Activated CD4-positive, alpha-beta T cell treated with anti-CD3 and anti-CD28 coated beads for 4 hours (primary cell): ENCODE results near the gene EXOC4.

Source experiments
- DNase-seq, 2 donors: peaks; one replicate each; pipeline ENCODE4 v3.0.0-alpha.2; 2020

Gene EXOC4

DNA sequence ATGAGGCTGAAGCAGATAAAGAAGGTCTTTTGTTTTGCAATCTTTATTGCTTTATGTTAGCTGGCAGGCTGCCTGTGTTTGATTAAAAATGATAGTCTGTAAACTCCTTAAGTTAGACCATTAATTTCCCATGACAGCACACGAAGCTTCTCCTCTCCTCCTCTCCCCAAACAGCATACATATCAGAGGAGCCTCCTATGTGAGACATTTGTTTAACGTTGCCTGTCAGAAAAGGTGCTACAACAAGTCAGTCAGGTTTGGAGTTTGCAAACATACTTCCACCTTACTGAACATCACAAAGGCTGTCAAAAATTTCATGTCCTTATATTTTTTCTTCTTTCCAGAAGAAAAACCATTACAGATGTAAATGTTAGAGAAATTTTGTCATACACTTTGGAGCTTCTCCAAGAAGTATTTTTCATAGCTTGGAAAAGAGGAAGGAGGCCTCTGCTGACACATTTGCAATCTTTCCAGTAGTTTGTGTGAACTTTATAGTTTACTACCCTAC, 393.1 kb downstream of the EXOC4 start:
- DNase-seq = no peak

GRCh38 chr7:133646472-133647315, 393.8 kb downstream of the EXOC4 start:
- no peak for DNase-seq

- DNase-seq = no peak
Observed at GRCh38 chr7:133649593-133649992, 396.7 kb downstream of the EXOC4 start.

DNA sequence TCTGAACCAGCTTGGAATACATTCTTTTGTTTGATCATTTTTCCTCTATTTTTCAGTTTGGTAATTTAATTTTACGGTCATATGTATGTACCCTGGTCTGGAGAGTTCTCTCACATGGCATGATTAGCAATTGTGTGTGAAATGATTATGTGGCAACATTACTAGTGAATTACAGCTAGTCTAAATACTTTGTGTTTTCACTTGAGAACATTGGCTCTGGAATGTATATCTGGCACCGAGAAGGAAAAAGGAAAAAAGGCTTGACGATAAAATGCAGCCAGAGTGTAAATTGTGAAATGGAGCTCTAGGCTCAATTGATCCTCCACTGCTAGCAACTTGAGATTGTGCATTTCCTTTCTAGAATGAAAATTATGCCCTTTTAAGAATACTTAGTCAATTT, 397.2 kb downstream of the EXOC4 start:
- no peak for DNase-seq

DNA sequence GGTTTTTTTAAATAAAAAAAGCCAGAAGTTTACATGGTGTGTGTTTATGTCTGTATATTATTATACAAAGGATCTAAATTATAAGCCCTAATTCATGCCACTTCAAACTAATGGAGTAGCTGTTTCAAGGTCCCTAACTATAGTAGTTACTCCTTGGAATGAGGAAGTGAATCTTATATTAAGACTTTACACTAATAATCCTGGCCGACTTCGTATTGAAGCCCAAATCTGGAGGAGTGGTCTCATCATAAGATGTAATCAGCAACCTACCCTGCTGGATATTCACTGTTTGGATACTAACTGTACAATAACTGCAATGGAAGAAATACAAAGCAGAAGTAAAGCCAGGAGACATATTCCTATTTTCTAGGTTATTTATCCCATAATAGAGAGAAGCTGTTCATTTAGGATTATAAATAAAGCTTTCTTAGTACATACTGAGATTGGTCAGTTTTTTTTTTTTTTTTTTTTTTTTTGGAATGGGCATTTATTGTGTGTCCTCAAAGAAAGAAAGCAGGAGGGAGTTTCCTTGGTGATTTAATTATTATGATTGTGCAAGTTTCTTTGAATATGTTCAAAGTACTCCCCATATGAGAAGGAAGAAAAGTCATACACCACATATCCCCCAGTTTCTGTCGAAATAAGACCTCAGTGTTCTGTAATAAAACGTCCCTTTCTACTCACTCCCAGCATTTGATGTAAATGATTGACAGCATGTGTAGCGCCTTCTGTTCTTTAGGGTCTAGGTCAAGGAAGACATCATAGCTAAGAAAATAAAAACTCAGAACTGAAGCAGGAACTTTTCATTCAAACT, 397.8 kb downstream of the EXOC4 start:
- no peak for DNase-seq

- no peak for DNase-seq
Observed at GRCh38 chr7:133652547-133652946, 399.7 kb downstream of the EXOC4 start.

- no peak for DNase-seq
Observed at GRCh38 chr7:133654547-133654946, 401.7 kb downstream of the EXOC4 start.

DNA sequence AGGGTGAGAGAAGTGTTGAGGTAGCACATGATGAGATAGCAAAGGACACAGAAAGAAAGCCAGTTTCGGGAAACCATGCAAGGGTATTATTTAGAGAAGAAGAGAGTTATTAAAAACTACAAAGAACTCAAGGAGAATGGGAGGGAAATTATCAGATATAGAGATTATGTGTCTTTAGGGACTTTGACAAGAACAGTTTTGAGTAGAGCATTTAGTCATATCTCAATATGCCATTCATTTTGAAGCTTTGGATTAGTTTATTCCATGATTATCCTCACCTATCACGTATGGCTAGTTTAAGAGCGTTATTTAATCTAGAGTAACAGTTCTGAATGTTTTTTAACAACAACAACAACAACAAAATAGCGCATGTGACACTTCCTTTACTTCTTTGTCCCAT, 409.4 kb downstream of the EXOC4 start:
- no peak for DNase-seq

DNA sequence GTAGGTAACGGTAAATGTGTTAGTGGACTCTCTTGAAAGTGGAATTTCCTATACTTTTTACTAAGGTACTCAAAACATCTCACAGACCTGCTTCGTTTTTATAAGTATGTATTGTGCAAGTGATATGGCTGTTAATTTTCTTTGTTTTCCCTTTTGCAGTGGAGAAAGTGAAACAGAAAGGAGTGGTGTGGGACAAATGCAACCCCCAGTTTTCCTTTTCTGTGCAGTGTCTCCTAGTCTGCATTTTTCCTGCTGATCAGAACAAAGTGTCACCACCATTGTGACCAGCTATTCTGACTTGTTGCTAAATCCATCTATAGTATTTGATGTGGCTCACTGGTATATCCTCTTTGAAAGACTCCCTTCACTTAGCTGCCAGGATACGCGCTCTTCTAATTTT, 410.0 kb downstream of the EXOC4 start:
- DNase-seq = no peak

DNA sequence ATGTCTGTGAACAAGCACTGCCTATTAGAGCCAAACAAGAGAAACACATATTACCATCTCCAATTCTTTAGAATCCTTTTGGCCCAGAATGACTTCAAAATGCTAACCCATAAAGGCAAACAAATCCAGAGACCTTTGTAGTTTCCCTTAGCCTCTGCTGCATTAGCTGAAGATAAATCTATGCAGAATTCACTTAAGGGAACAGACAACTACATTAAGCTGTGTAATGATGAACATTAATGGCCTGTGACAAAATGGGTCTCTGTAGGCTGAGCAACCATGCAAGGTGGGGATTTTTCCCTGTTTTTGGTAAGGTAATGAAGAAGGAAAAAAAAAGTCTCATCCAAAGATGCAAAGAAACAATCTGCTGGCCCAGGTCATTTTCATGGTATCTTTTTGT, 411.6 kb downstream of the EXOC4 start:
- no peak for DNase-seq

- DNase-seq = no peak
Observed at GRCh38 chr7:133668296-133669060, 415.6 kb downstream of the EXOC4 start.

GRCh38 chr7:133669061-133669455, 416.2 kb downstream of the EXOC4 start:
- no peak for DNase-seq

GRCh38 chr7:133670250-133670649, 417.4 kb downstream of the EXOC4 start:
- DNase-seq = no peak

DNA sequence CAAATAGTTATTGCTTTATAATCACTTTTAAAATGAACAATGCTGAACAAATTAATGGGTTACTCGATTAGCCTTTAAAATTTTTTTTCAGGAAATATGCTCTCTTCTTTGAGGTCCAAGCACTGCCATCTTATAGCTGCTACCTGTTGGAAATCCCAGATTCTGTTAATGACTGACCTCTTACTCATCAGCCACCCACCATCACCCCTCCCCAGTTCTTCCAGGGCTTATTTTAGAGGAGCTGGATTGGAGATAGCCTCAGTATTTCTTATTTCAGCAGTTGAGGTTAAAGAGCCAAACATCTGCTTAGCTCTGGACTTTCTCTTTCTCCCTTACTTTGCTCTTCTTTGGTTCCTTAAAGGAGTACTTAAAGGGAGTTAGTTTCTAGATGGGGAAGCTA, 420.0 kb downstream of the EXOC4 start:
- DNase-seq = no peak

GRCh38 chr7:133674079-133674763, 421.3 kb downstream of the EXOC4 start:
- no peak for DNase-seq

DNA sequence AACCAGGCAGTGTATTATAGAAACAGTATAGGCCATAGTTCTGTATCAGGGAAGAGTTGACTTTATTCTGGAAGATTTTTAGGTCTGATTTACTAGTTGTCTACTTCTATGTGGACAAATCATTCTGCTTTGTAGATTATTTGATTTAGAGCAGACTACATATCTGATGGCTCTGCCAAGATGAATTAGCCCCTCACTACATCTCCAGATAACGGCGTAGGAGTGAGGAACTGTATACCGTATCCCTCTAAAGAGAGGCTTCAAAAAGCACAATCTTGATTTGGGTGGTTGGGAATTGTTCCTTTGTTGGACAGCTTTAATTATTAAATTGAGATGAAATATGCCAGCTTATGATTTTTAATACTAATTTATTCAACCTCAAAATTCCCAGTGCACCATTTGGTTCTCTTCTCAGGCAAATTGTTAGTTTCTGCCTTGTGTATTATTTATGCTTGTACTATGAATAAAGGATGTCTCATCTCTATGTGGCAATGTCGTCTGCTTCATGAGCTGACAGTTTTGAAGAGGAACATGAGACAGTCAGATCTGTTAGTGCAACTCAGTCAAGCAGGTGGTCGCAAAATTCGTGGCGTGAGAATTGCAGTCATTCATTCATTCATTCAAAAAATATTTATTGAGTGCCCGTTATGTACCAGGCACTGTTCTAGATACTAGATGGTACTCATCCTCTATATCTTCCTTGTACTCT, 422.8 kb downstream of the EXOC4 start:
- no peak for DNase-seq

DNA sequence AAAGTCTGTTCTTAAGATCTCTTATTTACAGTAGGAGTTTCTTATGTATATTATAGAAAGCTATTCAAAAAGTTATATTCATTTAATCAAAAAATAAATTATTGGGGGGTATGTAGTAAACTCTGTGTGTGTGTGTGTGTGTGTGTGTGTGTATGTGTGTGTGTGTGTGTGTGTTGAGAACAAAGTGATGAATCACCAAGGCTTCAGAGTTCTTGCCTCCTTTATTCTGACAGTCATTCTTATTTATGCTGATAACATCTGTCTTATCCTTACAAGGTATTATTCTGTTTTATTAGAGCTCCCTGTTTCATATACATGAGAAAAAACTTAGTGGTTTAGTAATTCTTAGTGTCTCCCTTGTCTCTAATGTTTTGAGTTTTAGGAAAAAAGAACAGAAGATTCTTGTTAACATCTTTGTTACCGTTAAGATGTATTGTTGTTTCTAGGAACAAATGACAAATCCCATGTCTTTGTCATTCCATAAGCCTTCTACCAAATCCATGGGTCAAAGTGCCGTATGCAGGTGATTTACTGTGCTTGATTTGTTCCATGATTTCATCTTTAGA, 424.0 kb downstream of the EXOC4 start:
- no peak for DNase-seq

DNA sequence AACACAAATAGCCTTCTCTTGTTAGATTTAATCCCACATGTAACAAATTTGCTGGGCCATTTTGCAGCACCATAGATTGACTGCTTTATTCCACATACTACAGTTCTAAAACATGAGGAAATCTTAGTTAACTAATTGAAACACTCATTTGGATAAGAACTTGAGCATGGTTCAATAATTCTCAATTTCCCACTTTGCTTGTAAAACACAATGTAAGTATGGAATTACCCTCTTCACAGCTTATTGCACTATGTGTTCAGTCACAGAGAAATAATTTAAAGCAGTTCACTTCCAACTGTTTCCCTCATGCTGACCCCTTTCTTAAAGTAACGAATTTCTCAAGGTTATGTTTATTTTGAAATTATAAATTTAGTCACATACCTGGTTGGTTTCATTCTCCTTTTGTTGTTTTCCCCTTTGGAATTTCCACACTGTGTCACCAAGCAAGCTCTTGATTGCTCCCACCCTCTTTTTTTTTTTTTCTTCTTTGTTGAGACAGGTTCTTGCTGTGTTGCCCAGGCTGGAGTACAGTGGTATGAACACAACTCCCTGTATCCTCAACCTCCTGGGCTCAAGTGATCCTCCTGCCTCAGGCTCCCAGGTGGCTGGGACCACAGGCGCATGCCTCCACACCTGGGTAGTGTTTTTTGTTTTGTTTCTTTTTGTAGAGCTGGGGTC, 425.4 kb downstream of the EXOC4 start:
- DNase-seq = no peak

DNA sequence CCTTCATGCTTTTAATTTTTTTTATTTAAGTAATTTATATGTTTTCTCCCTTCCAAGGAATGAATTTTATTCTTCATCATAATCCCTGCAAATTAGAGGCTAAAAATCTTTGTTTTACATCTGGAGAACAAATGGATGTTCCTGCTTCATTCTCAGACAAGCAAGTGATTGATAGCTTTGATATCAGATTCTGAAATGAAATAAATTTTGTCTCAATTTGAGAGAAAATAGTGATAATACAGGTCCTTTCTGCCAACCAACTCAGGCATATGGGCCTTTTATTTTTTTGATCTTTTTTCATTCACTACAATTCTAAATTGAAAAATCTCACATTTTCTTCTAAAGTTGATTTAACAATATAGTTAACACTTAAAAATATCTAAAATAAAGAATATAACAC, 427.1 kb downstream of the EXOC4 start:
- no peak for DNase-seq

DNA sequence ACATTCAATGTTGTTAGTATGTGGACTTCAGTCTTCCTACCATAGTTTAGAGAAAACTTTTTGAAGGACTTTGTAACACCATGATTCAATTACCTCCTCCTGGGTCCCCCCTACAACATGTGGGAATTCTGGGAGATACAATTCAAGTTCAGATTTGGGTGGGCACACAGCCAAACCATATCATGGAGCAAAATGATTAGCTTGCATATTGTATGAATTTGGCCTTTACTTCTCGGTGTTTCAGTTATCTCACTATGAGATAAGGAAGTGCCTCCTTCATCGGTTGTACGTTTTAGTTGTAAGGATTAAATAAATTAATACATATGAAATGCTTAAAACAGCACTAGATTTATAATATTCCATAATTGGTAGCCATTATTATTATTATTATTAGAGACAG, 428.7 kb downstream of the EXOC4 start:
- DNase-seq = no peak
